ENCODE results near the gene CYP4F12. TPM values are rescaled to one million over a fixed set of nuclear protein-coding genes. Genes with fewer than 3 reads are reported as not detected.

Gene CYP4F12
- total and polyA plus RNA-seq, 10 of the 15 experiments (the other 5 are each of a cell fraction or from before 2014, with no cell fraction given) = 0.12 to 0.20 TPM; not detected in 8

DNA sequence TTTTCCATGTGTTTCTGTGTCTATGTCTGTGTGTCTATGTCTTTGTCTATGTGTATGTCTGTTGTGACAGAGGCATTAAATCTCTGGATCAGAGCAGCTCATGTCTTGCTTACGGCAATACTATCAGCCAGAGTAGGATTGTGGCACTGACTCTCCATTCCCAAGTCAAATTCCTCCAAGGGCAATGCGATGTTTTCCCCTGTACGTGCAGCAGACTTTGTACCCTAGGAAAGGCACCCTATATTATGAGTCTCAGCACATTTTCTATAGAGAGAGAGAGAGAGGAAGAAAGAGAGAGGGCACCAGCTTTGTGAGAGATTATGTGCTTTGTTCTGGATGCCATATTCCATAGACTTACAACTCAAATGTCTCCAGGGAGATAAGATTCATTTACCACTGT, 21.1 kb upstream of the CYP4F12 start (continued):
- TF ChIP-seq REST (IDR thresholded peaks at IDR 0.05; ENCODE audit: low read depth, low read length) (no peak), POLR2AphosphoS5 (IDR thresholded peaks at IDR 0.05; ENCODE audit: low read length) (no peak)

DNA sequence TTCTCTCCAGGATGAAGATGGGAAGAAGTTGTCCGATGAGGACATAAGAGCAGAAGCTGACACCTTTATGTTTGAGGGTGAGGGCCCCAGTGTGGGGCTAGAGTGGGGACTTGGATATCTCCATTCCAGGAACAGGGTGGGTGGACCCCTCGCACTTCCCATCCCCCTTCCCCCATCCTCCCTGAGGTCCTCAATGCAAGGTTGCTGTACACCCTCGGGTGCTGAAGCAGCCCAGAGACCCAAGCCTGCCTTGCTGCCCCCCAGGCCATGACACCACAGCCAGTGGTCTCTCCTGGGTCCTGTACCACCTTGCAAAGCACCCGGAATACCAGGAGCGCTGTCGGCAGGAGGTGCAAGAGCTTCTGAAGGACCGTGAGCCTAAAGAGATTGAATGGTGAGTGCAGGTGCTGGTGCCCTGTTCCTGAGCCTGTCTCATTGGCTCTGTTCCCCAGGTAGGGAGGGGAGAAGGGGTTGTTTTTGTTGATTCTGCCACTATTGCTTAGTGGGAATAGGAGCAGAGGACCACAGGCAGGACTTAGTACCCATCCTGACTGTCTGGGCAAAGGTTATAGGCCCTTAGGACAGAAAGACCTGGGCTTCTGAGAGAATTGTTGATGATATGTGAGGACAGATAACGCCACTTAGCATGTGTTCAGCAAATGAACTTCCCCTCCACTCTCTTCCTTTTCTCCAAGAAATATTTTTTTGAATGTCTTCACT, 20.2 kb upstream of the CYP4F12 start:
- H3K9ac ChIP-seq (ENCODE audit: control insufficient read depth, insufficient read depth, low read length) = no peak overlapping the region
- WGBS (ENCODE audit: insufficient coverage, insufficient replicate concordance, low lambda C conversion rate, missing lambda C conversion rate) = 11% methylated on average over 8 of the region's 8 CpGs
- intact Hi-C loops (cut with micrococcal nuclease; ENCODE audit: unreplicated experiment) (no loop called here), in situ Hi-C loops (cut with MboI) (no loop called here)
- ChIA-PET CTCF (no interaction called here), POLR2A (no interaction called here), RAD21 (ENCODE audit: unreplicated experiment) (no interaction called here), SMC1A (ENCODE audit: uncharacterized antibody, unreplicated experiment) (no interaction called here)
- no peaks in the 10 kb centered on the region for H3K27me3 ChIP-seq (replicated peaks in 1 of 2; ENCODE audit: control insufficient read depth in 2 of 2, insufficient read depth in 2 of 2, low read length in 1 of 2)
- H3K4me3 ChIP-seq = no peak overlapping the region
- no peaks in the 10 kb centered on the region for H3K4me1 ChIP-seq (ENCODE audit: control insufficient read depth, insufficient read depth, low read length)
- no peaks in the 10 kb centered on the region for H3K36me3 ChIP-seq (ENCODE audit: control insufficient read depth in 2 of 2, insufficient read depth in 2 of 2, low read length in 1 of 2)
- no peak overlapping the region for H3K27ac ChIP-seq (ENCODE audit: control insufficient read depth, insufficient read depth)
- H3K79me2 ChIP-seq (ENCODE audit: control insufficient read depth, insufficient read depth, low read length) = no peaks in the 10 kb centered on the region
- TF ChIP-seq E2F8 (IDR thresholded peaks at IDR 0.05; ENCODE audit: low read depth, partially characterized antibody) = no peak
- peak; percentile 48; the same call in 1 of the 2 replicates for TF ChIP-seq REST (IDR thresholded peaks at IDR 0.05; ENCODE audit: low read depth, low read length)
- no peak overlapping the region for H3K4me2 ChIP-seq (ENCODE audit: control insufficient read depth, insufficient read depth)
- ATAC-seq = no peak
- no peaks in the 10 kb centered on the region for H4K20me1 ChIP-seq (ENCODE audit: control insufficient read depth, insufficient read depth)
- no TSS peak for BruUV-seq (replicated peaks)
- no peak overlapping the region for H2AFZ ChIP-seq (ENCODE audit: control insufficient read depth, low read depth, low read length)
- H3K9me3 ChIP-seq (replicated peaks; ENCODE audit: control insufficient read depth, insufficient read depth, low read length) = no peaks in the 10 kb centered on the region
- no peak for DNase-seq (ENCODE audit: low read depth, low spot score)
- FAIRE-seq = no peak

Data from GM12878 (cell line).